K562 (cell line): Measurements from ENCODE around the gene UBTD1. TPM values are rescaled to one million over a fixed set of nuclear protein-coding genes. Genes with fewer than 3 reads are reported as not detected.

Source experiments
- CXXC5 ChIP-seq: fragments of 250-450 bp; sonication (Bioruptor Pico); IDR thresholded peaks from 2 replicates; pipeline ENCODE4 v1.8.0; 2022; ENCODE audit warnings: inconsistent platforms, mild to moderate bottlenecking, moderate library complexity
- GABPB1 ChIP-seq: sonication (generic); formaldehyde crosslinking; IDR thresholded peaks from 2 replicates; pipeline ENCODE4 v1.8.0; 2022; ENCODE audit warnings: mild to moderate bottlenecking, missing genetic modification reagents
- NR0B1 ChIP-seq: fragments of 450-650 bp; IDR thresholded peaks from one replicate; pipeline ENCODE4 v1.6.1; 2018; ENCODE audit warnings: mild to moderate bottlenecking, moderate library complexity; ENCODE audit not compliant: partially characterized antibody
- TBP ChIP-seq: optimal IDR thresholded peaks from 2 replicates; pipeline ENCODE3; 2011; ENCODE audit warnings: low read depth, low read length, improper control_type of control experiment
- TFAP4 ChIP-seq: sonication (generic); formaldehyde crosslinking; IDR thresholded peaks from 2 replicates; pipeline ENCODE4 v1.8.0; 2022; ENCODE audit warnings: missing genetic modification reagents, mild to moderate bottlenecking, moderate library complexity, borderline replicate concordance
- THAP12 ChIP-seq: fragments of 250-450 bp; sonication (Bioruptor Pico); IDR thresholded peaks from 2 replicates; pipeline ENCODE4 v1.9.0; 2021; ENCODE audit warnings: mild to moderate bottlenecking, inconsistent platforms
- YY1 ChIP-seq, 3 experiments: IDR thresholded peaks; 2 replicates each; pipeline ENCODE4 v1.6.1; 2011; ENCODE audit warnings: low read length in 2 of 3, mild to moderate bottlenecking in 2 of 3, moderate library complexity in 2 of 3, borderline replicate concordance in 1 of 3, control low read depth in 1 of 3, low read depth in 1 of 3; ENCODE audit not compliant: insufficient read depth in 3 of 3, insufficient replicate concordance in 2 of 3, control insufficient read depth in 1 of 3, insufficient read length in 1 of 3; ENCODE audit errors: extremely low read depth in 1 of 3
- ZZZ3 ChIP-seq: fragments of 450-650 bp; IDR thresholded peaks from 2 replicates; pipeline ENCODE4 v1.6.1; 2016; ENCODE audit warnings: antibody characterized with exemption, mild to moderate bottlenecking, moderate library complexity
- polyA plus RNA-seq, 8 experiments: library from polyadenylated mRNA; depleted of rRNA in 4 of 8; stranded (reverse) in 5 of 8; unstranded in 3 of 8; fragments of >200 nt; fragmentation: Nextera tagmentation in 2 of 8; fragmentation: Illumina TruSeq in 1 of 8; extraction: Ambion mirVana in 2 of 8; extraction: Trizol in 1 of 8; gene quantifications; 2 replicates each; pipeline versions ENCODE4 v1.2.1 to v1.2.3, GENCODE V29; 2011 to 2014; ENCODE audit warnings: inconsistent platforms in 1 of 8, missing spikeins in 1 of 8
- total RNA-seq, 7 experiments: library from RNA; depleted of rRNA in 6 of 7; stranded (reverse); fragments of >200 nt in 6 of 7; fragmentation: Illumina TruSeq in 2 of 7; extraction: Trizol in 2 of 7; gene quantifications; 2 replicates each; pipeline versions ENCODE4 v1.2.1 to v1.2.3, GENCODE V29; 2011 to 2021; ENCODE audit warnings: low replicate concordance in 1 of 7
- TF ChIP-seq, protein P1 (sequence below), 3 experiments: fragments of 200-800 bp in 1 of 3; sonication (Bioruptor generic) in 1 of 3; sonication (generic) in 1 of 3; formaldehyde crosslinking in 1 of 3; IDR thresholded peaks; 2 replicates each; pipeline versions ENCODE4 v1.6.1 to v1.8.0; 2016 to 2022; ENCODE audit warnings: mild to moderate bottlenecking in 2 of 3, missing compliant biosample characterization in 2 of 3, missing genetic modification characterization in 2 of 3, missing genetic modification reagents in 1 of 3
- TF ChIP-seq, protein P2 (sequence below): sonication (generic); formaldehyde crosslinking; IDR thresholded peaks from 2 replicates; pipeline ENCODE4 v1.5.0; 2020; ENCODE audit warnings: missing genetic modification reagents

UBTD1 gene
- total and polyA plus RNA-seq, 9 of the 15 experiments (the other 6 are each of a cell fraction or from before 2014, with no cell fraction given): 0.08 to 1.6 (median 0.81) TPM; not detected in 1

DNA sequence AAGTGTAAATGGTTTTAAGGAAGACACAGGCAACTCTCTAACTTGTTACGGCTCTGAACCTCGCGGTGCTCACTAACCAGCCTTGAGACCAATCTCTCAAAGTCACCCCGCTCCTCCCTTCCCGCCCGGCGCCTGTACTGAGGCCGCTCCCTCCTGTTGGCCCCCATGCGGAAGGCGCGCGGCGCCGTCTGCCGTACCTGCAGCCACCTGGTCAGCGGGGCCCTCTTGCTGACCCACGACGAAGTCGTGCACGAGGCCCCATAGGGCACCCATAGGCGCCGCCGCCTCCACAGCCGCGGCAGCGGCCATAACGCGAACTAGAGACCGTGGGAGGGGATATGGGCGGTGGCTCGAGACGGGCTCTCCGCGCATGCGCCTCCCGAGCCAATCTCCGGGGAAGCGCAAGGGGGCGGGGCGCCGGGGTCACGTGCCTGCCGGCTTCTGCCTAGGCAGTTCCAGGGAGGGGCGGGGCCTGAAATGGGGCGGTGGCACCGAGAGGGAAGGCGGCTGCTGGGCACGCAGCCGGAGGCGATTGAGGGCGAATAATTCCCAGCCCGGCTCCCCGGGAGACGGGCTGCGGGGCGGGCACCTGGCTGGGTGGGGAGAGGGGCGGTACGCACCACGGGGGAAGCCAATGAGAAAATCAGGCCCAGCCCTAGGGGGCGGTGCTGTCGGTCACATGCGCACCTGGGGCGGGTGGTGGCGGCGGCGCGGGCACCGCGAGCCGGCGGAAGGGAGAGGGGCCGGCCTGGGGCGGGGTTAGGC is 466 bp upstream of the UBTD1 start, which contains the start of gene MMS19 (continued):
- TF ChIP-seq TBP (peak; percentile 69), YY1 (IDR thresholded peaks at IDR 0.05; ENCODE audit: borderline replicate concordance in 1 of 3, control insufficient read depth in 1 of 3, extremely low read depth in 1 of 3, insufficient read depth in 3 of 3, insufficient read length in 1 of 3, insufficient replicate concordance in 2 of 3, low read depth in 1 of 3, low read length in 2 of 3) (peak; percentile 67 to 97 (median 93)), TFAP4 (CRISPR knock-in tag) (peak; percentile 58; the same call in 1 of the 2 replicates), ZZZ3 (no peak), CXXC5 (CRISPR knock-in tag) (peak; percentile 68), NR0B1 (no peak), GABPB1 (0 out of 2 replicates have a peak, but pooled peaks have one; percentile 45), THAP12 (peak; percentile 60; the same call in 1 of the 2 replicates)
- TF ChIP-seq, protein P1, sequence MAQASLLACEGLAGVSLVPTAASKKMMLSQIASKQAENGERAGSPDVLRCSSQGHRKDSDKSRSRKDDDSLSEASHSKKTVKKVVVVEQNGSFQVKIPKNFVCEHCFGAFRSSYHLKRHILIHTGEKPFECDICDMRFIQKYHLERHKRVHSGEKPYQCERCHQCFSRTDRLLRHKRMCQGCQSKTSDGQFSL (CRISPR knock-in tag; IDR thresholded peaks at IDR 0.05): peak; percentile 58
- TF ChIP-seq, protein P1 (tag; IDR thresholded peaks at IDR 0.05): no peak
- TF ChIP-seq, protein P2, sequence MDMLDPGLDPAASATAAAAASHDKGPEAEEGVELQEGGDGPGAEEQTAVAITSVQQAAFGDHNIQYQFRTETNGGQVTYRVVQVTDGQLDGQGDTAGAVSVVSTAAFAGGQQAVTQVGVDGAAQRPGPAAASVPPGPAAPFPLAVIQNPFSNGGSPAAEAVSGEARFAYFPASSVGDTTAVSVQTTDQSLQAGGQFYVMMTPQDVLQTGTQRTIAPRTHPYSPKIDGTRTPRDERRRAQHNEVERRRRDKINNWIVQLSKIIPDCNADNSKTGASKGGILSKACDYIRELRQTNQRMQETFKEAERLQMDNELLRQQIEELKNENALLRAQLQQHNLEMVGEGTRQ (CRISPR knock-in tag): peak; percentile 96
